Activated CD4-positive, alpha-beta T cell treated with anti-CD3 and anti-CD28 coated beads for 36 hours (primary cell): ENCODE measurements around the gene EML6. TPM values are rescaled to one million over a fixed set of nuclear protein-coding genes. Genes with fewer than 3 reads are reported as not detected.

Experiments
- ATAC-seq: fragments of 200-7000 bp; cut with Tn5 transposase; one replicate; pipeline ENCODE4 v1.10.0; 2021; ENCODE audit warnings: mild to moderate bottlenecking, moderate library complexity
- CTCF ChIA-PET: fragments of 350-600 bp; sonication (Branson Sonifier 250); formaldehyde crosslinking; loops from one replicate; lab custom pipeline; 2021; ENCODE audit warnings: antibody characterized with exemption; lab: Charles Lee
- POLR2A ChIA-PET: fragments of 350-600 bp; sonication (Branson Sonifier 250); formaldehyde crosslinking; loops from one replicate; lab custom pipeline; 2021; ENCODE audit warnings: antibody characterized with exemption, inconsistent platforms; lab: Charles Lee
- DNase-seq: peaks from one replicate; pipeline ENCODE4 v3.0.0-alpha.2; 2020
- H3K27ac Mint-ChIP-seq: one replicate; pipeline ENCODE4 v1.8.0; 2021; ENCODE audit warnings: mixed read lengths
- H3K27me3 Mint-ChIP-seq: one replicate; pipeline ENCODE4 v1.8.0; 2021; ENCODE audit warnings: mixed read lengths
- H3K36me3 Mint-ChIP-seq: one replicate; pipeline ENCODE4 v1.8.0; 2021; ENCODE audit warnings: low read depth, mixed read lengths
- H3K4me1 Mint-ChIP-seq: one replicate; pipeline ENCODE4 v1.8.0; 2021; ENCODE audit warnings: mixed read lengths
- H3K4me3 Mint-ChIP-seq: one replicate; pipeline ENCODE4 v1.8.0; 2021; ENCODE audit warnings: mild to moderate bottlenecking, moderate library complexity, mixed read lengths
- H3K9me3 Mint-ChIP-seq: one replicate; pipeline ENCODE4 v1.8.0; 2021; ENCODE audit warnings: low read depth, mixed read lengths
- intact Hi-C, 2 experiments: fragments of 100-400 bp; cut with DNase I in 1 of 2; cut with micrococcal nuclease in 1 of 2; formaldehyde crosslinking; loops; one replicate each; pipeline versions ENCODE4 v1.14.2 to v1.15.1; 2022 to 2024; cut with DNase I, micrococcal nuclease
- total RNA-seq, 2 experiments: library from RNA; stranded (reverse); gene quantifications; one replicate each; pipeline ENCODE4 v1.2.3, GENCODE V29; 2021

EML6 gene
- total RNA-seq, 2 experiments from 2014 or later, result 0.16 to 0.30 TPM

DNA sequence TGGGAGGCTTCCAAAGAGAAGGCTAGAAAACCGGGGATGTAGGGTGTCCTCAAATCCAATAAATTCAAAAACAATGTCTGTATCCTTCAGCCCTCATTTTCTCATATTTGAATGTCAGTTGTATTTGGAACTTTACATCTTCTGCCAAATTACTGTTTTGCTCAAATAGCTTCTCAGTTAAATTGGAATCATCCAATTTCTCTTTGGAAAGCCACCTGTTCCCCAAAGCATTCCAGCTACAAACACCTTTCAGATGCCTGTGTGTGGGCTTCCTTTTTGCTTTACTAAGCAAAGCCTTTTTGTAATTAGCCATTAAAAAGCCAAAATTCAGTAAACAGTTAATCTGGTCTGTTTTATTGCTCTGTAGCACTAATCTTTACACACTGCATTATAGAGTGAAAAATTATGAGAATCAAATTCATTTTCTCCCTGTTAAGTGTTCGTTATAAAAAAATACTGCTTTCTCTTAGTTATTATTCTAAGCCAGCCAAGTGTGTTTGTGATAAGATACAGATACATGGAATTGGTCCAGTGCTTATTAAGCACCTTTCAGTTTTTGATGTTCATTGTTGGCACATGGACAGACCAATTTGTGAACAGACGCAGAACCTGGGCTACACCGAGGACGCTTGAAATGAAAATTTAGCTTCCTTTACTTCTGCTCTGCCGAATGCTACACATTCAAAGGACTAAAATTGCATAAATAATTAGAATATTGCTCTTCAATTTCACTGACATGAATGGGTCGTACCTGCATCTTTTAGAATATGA lies 175.2 kb downstream of the EML6 start:
- DNase-seq (no peak), ATAC-seq (no peak)
- intact Hi-C loops, result loop anchor here in 1 of 2 experiments (2.0 kb wide), 1 partner anchor 270 kb away; no protein-coding TSS in a partner anchor
- no peaks in the 10 kb centered on the region for H3K9me3 Mint-ChIP-seq
- no peaks in the 10 kb centered on the region for H3K27me3 Mint-ChIP-seq
- CTCF ChIA-PET, result interaction anchor here (0.5 to 2.9 kb wide), 9 partner anchors 9 to 334 kb away, joined by 3 to 26 read pairs (median 3); partner anchors contain the start of genes CLHC1 and RPS27A
- peak overlapping the region; percentile 81 for H3K27ac Mint-ChIP-seq
- POLR2A ChIA-PET, result no interaction called here
- peaks cover 18% of the 10 kb centered on the region for H3K4me1 Mint-ChIP-seq
- peak overlapping the region; percentile 7 for H3K4me3 Mint-ChIP-seq
- H3K36me3 Mint-ChIP-seq, result no peaks in the 10 kb centered on the region

DNA sequence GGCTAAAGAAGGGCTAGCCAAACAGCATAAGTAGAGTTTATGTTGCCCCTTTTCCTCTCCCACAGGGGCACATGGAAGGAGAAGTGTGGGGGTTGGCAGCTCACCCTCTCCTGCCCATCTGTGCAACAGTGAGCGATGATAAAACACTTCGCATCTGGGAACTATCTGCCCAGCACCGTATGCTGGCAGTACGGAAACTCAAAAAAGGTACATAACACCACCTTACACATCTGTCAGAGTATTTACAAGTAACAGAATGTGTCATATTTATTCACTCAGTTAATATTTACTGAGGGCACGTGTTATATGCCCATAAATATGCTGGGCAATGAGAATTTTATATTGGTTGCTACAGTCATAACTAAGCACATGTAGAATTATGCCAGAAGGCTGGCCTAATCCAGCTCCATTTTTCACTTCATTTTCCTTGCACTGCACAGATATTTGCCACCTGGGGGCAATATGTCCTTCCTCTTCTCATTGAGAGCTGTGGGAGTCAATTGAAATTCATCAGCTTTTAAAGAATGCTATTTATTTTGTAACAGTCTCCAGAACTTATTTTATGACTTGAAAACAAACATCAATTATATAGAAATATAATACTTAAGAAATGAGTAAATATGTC lies 176.2 kb downstream of the EML6 start:
- no peaks in the 10 kb centered on the region for H3K36me3 Mint-ChIP-seq
- H3K27me3 Mint-ChIP-seq, result no peaks in the 10 kb centered on the region
- H3K27ac Mint-ChIP-seq, result no peak overlapping the region
- peaks cover 28% of the 10 kb centered on the region for H3K4me1 Mint-ChIP-seq
- H3K9me3 Mint-ChIP-seq, result no peaks in the 10 kb centered on the region
- intact Hi-C loops, result loop anchor here (2.0 to 5.0 kb wide), 3 partner anchors 113 to 333 kb away; partner anchors contain the start of genes CLHC1 (in 1 of the 2) and RPS27A (in 1 of the 2)
- DNase-seq, result no peak
- no peak for ATAC-seq
- ChIA-PET CTCF (interaction anchor here (0.5 to 2.9 kb wide), 17 partner anchors 10 to 361 kb away, joined by 3 to 26 read pairs (median 3); partner anchors contain the start of genes CLHC1 and RPS27A), POLR2A (no interaction called here)
- H3K4me3 Mint-ChIP-seq, result no peak overlapping the region

DNA sequence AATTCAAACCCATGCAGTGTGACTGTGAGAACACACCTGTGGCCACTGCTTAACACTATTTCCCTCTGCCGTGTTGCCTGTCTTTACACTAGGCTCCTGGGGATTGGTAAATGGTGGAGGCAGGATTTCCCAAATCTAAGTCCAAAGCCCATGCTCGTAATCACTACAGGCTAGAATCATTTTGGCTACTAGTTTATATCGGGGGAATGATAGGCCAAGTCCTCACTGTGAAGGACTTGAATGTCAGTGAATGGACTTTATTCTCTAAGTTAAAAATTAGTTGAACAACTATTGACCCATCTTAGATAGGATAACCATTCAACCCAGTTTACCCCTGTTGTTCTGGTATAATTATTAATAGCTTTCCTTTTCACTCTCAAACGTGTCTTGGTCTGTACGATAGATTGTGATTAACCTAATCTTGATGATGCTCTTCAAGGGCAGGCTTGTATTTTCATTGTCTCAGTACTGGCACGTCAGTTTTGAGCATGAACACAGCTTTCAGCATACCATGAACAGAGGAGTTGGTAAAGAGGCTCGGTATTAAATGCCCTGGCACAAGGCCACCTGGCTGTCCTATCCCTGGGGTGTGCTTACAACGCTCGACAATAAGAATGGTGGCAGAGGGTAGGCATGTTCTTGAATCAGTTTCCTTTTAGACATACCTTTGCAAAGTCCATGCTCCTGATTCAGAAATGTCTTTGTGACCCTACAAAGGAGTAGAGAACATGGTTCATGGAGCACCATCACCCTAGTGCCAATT lies 177.9 kb downstream of the EML6 start:
- ChIA-PET CTCF (interaction anchor here (1.5 to 2.9 kb wide), 2 partner anchors 110 to 274 kb away, joined by 3 to 26 read pairs; no protein-coding TSS in a partner anchor), POLR2A (no interaction called here)
- no peak for DNase-seq
- Mint-ChIP-seq H3K27ac (no peak overlapping the region), H3K4me3 (no peak overlapping the region), H3K4me1 (peaks cover 28% of the 10 kb centered on the region), H3K36me3 (no peaks in the 10 kb centered on the region), H3K27me3 (no peaks in the 10 kb centered on the region), H3K9me3 (no peaks in the 10 kb centered on the region)
- intact Hi-C loops, result loop anchor here in 1 of 2 experiments (2.0 to 5.0 kb wide), 3 partner anchors 111 to 331 kb away; partner anchors contain the start of genes CLHC1 and RPS27A
- ATAC-seq, result no peak

DNA sequence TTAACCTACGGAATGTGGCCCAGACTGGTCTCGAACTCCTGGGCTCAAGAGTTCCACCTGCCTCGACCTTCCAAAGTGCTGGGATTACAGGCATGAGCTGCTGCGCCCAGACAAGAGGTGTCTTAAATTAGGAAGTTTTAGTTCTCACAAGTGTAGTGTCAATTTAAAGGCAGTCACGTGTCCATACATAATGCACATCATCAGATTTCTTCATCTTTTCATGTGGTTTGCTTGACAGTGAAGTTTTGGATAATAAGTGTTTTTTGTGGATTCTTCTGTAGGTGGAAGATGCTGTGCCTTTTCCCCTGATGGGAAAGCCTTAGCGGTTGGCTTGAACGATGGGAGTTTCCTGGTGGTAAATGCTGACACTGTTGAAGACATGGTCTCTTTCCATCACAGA lies 179.3 kb downstream of the EML6 start:
- H3K36me3 Mint-ChIP-seq, result no peaks in the 10 kb centered on the region
- POLR2A ChIA-PET, result no interaction called here
- no peaks in the 10 kb centered on the region for H3K27me3 Mint-ChIP-seq
- H3K9me3 Mint-ChIP-seq, result no peaks in the 10 kb centered on the region
- intact Hi-C loops, result loop anchor here in 1 of 2 experiments (2.0 to 5.0 kb wide), 3 partner anchors 110 to 330 kb away; partner anchors contain the start of genes CLHC1 and RPS27A
- no peak overlapping the region for H3K27ac Mint-ChIP-seq
- ATAC-seq (no peak), DNase-seq (no peak)
- CTCF ChIA-PET, result no interaction called here
- peaks cover 23% of the 10 kb centered on the region for H3K4me1 Mint-ChIP-seq
- H3K4me3 Mint-ChIP-seq, result no peak overlapping the region

DNA sequence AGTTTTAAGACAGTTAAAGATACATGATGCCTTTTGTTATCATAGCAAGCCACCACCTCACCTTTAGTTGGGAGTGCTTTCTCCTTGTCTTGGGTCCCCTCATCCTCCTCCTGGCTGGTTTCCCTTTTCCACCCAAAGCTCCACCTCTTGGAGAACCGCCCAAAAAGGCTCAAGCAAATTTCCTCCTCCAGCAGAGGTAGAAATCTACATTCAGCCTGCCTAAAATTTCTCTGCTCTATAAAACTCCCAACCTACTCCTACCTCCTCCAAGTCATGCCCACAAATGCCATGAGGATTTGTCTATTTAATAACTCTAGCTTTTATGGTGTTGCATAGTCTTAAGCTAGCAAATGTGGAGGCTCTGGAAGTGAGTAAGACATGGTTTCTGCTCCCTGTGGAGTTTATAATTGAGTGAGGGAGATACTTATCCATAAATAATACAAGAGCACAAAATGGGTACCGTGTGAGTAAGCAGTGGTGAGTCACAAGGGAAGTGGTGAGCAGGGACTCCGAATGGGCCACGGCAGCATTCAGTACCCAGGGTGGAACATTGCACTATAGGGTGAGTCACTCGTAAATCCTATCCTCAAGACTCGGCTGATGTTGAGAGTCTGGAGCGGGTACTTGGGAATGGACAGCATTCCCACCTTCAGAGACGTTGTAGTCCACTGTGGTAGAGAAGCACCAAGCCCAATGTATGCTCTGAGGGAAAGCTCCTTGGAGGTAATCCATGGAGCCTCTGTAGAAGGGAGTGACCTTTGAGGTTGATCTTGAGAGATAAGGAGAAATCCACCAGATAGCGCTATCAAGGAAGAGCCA lies 180.5 kb downstream of the EML6 start:
- Mint-ChIP-seq H3K9me3 (no peaks in the 10 kb centered on the region), H3K27me3 (no peaks in the 10 kb centered on the region), H3K4me1 (peaks cover 13% of the 10 kb centered on the region), H3K36me3 (no peaks in the 10 kb centered on the region), H3K4me3 (no peak overlapping the region), H3K27ac (peak overlapping the region; percentile 41)
- ChIA-PET CTCF (no interaction called here), POLR2A (no interaction called here)
- intact Hi-C loops, result loop anchor here in 1 of 2 experiments (1.0 to 5.0 kb wide), 4 partner anchors 108 to 328 kb away; partner anchors contain the start of genes CLHC1, RPS27A and RTN4
- DNase-seq (peak; percentile 82), ATAC-seq (peak; percentile 100)

DNA sequence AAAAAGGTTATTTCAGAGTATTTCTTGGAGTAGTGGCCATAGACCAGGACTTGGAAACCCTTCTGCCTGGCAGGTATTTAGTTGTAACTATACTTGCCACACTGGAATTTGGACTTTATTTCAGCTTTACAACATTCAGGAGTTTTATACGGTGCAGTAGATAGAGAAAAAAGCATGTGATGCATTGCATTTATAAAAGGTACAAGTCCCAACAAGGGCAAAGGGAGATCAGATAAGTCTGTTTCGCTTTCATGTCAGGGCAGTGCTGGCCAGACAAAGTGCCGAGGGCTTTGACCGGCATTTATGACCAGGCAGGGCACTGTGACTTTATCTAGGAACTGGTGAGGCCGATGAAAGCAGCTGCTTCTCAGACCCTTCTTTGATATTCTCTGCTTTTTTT lies 181.4 kb downstream of the EML6 start:
- Mint-ChIP-seq H3K27me3 (no peaks in the 10 kb centered on the region), H3K27ac (no peak overlapping the region), H3K36me3 (no peaks in the 10 kb centered on the region), H3K9me3 (no peaks in the 10 kb centered on the region), H3K4me1 (peaks cover 13% of the 10 kb centered on the region), H3K4me3 (no peak overlapping the region)
- no peak for ATAC-seq
- POLR2A ChIA-PET, result no interaction called here
- CTCF ChIA-PET, result no interaction called here
- no peak for DNase-seq
- intact Hi-C loops, result loop anchor here in 1 of 2 experiments (1.0 to 5.0 kb wide), 3 partner anchors 107 to 327 kb away; partner anchors contain the start of genes CLHC1, RPS27A and RTN4

DNA sequence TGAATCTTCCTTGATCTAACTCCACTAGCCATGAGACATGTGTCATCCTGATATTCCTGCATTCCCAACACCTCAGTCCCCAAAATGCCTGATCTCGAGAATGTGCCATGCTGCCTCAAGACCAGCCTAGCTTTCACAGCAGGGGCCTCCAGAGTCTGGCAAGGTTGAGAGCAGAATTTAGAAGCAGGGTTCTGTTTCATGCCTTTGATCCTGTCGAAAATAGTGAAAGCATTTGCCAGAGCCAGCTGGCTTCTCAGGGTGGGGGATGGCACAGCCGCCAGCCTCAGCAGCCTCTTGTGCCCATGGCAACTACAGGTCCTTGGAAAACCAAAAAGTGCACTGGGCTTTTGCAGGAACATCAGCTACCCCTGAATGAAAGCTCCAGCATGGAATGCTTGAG lies 183.3 kb downstream of the EML6 start:
- Mint-ChIP-seq H3K27ac (no peak overlapping the region), H3K9me3 (no peaks in the 10 kb centered on the region), H3K27me3 (no peaks in the 10 kb centered on the region), H3K36me3 (no peaks in the 10 kb centered on the region), H3K4me1 (peaks cover 13% of the 10 kb centered on the region), H3K4me3 (no peak overlapping the region)
- ChIA-PET CTCF (no interaction called here), POLR2A (no interaction called here)
- intact Hi-C loops, result no loop called here
- ATAC-seq (no peak), DNase-seq (no peak)

DNA sequence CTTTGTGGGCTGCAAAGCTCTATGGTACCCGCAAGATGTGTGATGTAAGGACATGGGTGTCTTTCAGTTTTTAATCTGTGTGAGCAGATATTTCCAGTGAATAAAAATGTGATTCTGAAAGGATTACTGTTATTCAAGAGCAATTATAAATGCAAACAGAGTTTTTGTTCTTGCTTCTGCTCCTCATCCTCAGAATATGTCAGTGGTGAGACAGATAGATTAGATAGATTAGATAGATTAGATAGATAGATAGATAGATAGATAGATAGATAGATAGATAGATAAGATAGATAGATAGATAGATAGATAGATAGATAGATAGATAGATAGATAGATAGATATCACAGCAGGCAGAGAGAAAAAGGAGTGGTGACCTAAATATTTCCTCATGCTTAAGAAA lies 184.2 kb downstream of the EML6 start:
- intact Hi-C loops, result no loop called here
- ChIA-PET POLR2A (no interaction called here), CTCF (interaction anchor here (0.6 to 1.0 kb wide), 2 partner anchors 9 to 15 kb away, joined by 3 read pairs; no protein-coding TSS in a partner anchor)
- Mint-ChIP-seq H3K4me3 (no peak overlapping the region), H3K27me3 (no peaks in the 10 kb centered on the region), H3K27ac (no peak overlapping the region), H3K9me3 (no peaks in the 10 kb centered on the region), H3K36me3 (no peaks in the 10 kb centered on the region), H3K4me1 (peaks cover 13% of the 10 kb centered on the region)
- no peak for DNase-seq
- no peak for ATAC-seq

DNA sequence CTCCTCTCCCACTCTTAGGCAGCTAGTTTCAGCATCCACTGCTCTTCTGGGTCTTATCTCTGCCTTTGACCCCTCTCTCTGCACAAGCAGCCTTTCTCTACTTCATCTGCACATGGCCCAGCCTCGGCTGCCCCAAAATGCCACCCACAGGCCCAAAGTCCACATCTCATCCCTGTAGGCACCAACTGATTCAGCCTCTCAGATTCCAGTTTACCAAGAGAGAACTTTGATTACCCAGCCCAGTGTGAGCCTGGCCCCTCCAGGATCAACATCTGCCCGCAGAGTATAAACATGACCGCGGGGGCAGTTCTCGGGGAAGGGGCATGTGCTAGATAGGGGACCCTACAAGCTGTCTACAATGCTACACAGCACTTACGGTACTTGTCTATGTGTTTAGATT lies 185.1 kb downstream of the EML6 start:
- ChIA-PET CTCF (interaction anchor here (1.0 kb wide), 1 partner anchor 16 kb away, joined by 3 read pairs; no protein-coding TSS in a partner anchor), POLR2A (no interaction called here)
- no peak overlapping the region for H3K27ac Mint-ChIP-seq
- DNase-seq (no peak), ATAC-seq (no peak)
- H3K4me3 Mint-ChIP-seq, result no peak overlapping the region
- H3K36me3 Mint-ChIP-seq, result no peaks in the 10 kb centered on the region
- no peaks in the 10 kb centered on the region for H3K9me3 Mint-ChIP-seq
- intact Hi-C loops, result no loop called here
- peaks cover 2% of the 10 kb centered on the region for H3K27me3 Mint-ChIP-seq
- H3K4me1 Mint-ChIP-seq, result peaks cover 10% of the 10 kb centered on the region

DNA sequence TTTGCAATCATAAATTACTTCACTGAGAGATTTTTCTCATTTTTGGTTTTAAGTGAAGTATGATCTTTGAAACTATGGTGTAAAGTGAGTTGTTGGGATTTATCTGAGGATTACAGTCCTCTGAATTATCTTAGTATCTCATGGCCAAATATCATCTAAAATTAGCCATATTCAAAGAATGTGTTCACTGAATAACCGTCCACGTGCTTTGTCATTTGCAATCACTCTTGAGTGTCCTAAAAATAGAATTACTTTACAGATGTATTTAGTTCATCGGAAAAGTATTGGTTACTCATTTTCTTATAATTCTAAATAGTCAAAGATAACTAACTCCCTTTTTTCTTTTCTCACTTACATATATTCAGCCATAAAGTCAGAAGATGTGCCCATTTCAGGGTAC lies 185.5 kb downstream of the EML6 start:
- Mint-ChIP-seq H3K4me1 (peaks cover 6% of the 10 kb centered on the region), H3K36me3 (no peaks in the 10 kb centered on the region), H3K9me3 (no peaks in the 10 kb centered on the region), H3K27ac (no peak overlapping the region), H3K27me3 (peaks cover 2% of the 10 kb centered on the region), H3K4me3 (no peak overlapping the region)
- POLR2A ChIA-PET, result no interaction called here
- DNase-seq, result no peak
- ATAC-seq, result no peak
- intact Hi-C loops, result no loop called here
- CTCF ChIA-PET, result no interaction called here
